ENCODE results near the gene KRT40.

GRCh38 chr17:40936437-40936971 lies 47.6 kb downstream of the KRT40 start:
- no peak for TF ChIP-seq EP300 (IDR thresholded peaks at IDR 0.05; ENCODE audit: borderline replicate concordance)
- TF ChIP-seq NFIC (IDR thresholded peaks at IDR 0.05) = no peak
- no peak for TF ChIP-seq YY1 (IDR thresholded peaks at IDR 0.05; ENCODE audit: low read depth)
- no peak for TF ChIP-seq MAX (IDR thresholded peaks at IDR 0.05)
- no peak for TF ChIP-seq REST (IDR thresholded peaks at IDR 0.05; ENCODE audit: low read depth)
- TF ChIP-seq TAF1 (IDR thresholded peaks at IDR 0.05; ENCODE audit: low read depth) = no peak

Measured in Ishikawa (cell line).